Left hindlimb (tissue), 1 donor: ENCODE data around the gene HELZ2.
"Not testable (repeated sequence)": the region's sequence is repeated elsewhere in the genome, so short reads cannot be mapped to it uniquely, and the experiment has no call there.

Experiments
- DNase-seq: peaks from one replicate; pipeline ENCODE4 v3.0.0-alpha.2; 2018

Gene HELZ2

DNA sequence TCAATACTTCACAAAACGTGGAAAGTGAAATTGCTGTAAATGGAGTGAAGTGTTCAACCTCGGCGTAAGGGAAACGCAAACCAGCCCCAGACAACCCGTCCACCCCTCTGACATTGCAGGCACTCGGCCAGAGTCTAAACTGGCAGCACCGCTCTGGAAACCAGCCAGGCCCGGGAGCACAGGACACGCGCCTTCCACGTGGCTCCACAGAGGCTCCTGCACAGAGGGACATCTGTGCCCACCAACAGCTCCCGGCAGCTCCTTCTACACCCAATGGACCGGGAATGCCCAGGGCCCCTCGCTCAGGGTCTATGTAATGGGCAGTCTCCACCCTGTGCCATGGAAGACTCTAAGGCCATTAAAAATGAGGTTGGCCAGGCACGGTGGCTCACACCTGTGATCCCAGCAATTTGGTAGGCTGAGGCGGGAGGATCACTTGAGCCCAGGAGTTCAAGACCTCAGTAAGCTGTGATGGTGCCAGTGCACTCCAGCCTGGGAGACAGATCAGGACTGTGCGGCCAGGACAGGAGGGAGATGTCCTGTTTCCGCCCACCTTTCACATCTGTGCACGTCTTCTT is 3.4 kb upstream of the HELZ2 start:
- no peak for DNase-seq

- no peak for DNase-seq
Measured at GRCh38 chr20:63576311-63576710, 2.3 kb upstream of the HELZ2 start.

GRCh38 chr20:63574829-63575743 is 1.0 kb upstream of the HELZ2 start:
- DNase-seq, result no peak

GRCh38 chr20:63573647-63574131 is 350 bp downstream of the HELZ2 start:
- DNase-seq, result no peak

- DNase-seq, result no peak
Measured at GRCh38 chr20:63572788-63573646, 1.0 kb downstream of the HELZ2 start.

- DNase-seq, result no peak
Measured at GRCh38 chr20:63572071-63572787, 1.8 kb downstream of the HELZ2 start.

DNA sequence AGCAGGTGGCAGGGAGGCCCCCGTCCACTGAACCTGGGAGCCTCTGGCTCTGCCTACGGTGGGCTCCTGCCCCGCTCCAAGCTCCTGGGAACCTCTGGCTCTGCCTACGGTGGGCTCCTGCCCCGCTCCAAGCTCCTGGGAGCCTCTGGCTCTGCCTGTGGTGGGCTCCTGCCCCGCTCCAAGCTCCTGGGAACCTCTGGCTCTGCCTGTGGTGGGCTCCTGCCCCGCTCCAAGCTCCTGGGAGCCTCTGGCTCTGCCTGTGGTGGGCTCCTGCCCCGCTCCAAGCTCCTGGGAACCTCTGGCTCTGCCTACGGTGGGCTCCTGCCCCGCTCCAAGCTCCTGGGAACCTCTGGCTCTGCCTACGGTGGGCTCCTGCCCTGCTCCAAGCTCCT is 3.0 kb downstream of the HELZ2 start:
- not testable (repeated sequence) for DNase-seq

DNA sequence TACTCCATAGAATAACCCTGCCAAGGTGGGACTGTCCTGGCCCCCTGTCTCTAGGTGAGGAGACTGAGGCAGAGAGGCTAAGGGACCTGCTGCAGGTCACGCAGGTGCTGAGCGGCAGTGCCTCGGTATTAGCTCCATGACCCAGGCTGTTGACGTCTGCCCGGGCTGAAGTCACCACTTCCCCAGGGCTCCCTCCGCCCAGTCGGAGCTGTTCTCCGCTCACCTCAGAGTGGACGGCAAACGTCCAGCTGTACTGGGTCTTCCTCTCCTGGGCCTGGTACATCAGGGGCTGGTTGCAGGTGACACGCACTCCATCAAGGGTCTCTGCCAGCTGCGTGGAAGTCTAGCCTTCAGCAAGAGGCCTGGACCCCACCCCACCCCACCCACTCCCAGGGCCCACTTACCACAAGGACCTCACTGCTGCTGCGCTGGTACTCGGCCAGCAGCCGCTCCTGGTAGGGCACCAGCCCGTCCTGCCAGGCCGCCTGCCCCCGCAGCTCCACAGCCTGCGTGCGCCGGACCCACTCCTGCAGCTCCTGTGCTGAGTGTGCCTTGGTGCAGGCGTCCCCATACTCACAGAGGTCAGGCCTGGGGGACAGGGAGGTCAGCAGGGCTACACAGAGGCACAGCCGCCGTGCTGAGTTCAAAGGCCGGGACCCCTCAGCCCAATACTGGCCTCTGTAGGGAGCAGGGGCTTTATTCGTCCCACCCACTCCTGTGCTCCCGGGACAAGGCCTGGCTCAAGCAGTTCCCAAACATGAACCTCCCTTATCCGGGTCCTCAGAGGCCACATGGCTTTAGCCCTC is 3.6 kb downstream of the HELZ2 start:
- no peak for DNase-seq

GRCh38 chr20:63568986-63569949 is 4.8 kb downstream of the HELZ2 start:
- DNase-seq, result no peak

DNA sequence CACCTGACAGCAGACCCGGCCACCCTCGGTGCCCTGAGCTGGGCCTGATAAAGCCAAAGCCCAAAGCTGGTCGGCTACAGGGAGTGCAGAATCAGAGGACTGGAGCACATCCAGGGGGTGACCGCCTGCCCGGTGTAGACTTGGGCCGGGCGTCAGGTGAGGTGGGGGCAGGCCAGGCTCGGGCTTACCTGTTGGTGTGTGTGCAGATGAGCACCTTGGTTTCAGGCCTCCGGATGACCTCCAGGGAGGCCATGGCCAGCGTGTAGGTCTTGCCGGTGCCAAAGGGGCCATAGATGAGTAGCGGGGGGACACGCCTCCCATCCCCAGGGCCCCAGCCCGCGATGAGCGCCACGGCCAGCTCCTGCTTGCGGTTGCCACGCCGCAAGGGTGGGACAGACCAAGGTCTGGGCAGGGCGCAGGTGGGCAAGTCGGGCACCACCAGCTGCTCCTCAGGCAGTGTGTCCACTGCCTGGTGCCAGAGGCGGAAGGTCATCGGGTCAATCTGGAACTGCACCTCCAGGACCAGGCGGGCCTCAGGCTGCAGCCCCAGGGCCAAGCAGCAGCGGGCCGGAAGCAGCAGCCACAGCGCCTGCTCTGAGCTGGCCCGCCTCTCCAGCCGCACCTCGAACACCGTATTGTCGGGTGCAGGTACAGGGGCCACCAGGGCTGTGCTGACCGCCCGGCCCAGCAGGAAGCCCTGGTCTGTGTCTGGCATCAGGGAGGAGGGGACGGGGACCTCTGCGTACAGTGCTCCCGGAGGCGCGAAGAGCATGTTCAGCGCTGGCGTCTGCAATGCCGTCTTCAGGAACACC is 5.7 kb downstream of the HELZ2 start:
- no peak for DNase-seq

DNA sequence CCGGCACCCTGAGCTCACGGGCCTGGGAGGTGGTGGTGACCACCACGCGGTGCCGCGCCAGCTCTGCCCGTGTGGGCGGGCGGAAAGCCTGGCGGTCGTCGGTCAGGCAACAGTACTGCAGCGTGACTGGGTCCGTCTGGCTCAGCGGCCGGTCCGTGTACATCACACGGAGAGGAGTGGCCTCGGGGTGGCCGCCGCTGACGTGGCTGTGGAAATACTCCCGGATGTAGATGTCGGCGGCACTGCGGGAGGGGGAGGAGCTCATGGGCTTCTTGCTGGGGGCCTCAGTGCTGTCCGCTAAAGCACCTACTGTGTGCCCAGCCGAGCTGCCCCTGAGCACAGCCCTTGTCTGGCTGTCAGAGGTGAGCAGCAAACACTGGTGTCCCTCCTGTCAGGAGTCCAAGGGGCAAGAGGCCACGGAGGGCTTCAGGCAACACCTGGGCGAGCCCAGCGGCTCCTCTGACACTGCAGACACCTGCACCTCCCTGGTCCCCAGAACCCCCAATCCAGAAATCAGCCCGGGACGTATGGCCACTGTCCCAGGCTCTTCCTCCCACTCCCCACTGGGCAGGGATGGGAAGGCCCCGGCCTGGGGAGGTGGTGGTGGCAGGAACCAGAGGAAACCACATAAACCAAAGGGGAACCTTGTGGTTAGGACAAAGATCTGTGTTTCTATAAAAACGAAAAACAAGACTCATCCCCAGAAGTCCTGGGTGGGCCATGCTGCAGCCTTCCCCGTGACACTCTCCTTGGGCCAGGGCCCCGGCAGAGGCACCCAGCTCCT is 6.5 kb downstream of the HELZ2 start:
- no peak for DNase-seq

DNA sequence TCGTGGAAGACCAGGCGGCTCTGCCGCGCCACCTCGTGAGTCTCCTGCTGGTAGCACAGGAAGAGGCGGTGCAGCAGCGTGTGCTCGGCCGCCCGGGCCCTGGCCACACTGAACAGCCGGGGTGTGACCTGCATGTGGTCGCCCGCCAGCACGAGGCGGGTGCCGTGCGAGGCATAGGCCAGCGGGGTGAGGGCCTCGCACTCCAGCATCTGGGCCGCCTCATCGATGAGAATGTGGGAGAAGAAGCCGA is 7.0 kb downstream of the HELZ2 start:
- DNase-seq, result no peak

DNA sequence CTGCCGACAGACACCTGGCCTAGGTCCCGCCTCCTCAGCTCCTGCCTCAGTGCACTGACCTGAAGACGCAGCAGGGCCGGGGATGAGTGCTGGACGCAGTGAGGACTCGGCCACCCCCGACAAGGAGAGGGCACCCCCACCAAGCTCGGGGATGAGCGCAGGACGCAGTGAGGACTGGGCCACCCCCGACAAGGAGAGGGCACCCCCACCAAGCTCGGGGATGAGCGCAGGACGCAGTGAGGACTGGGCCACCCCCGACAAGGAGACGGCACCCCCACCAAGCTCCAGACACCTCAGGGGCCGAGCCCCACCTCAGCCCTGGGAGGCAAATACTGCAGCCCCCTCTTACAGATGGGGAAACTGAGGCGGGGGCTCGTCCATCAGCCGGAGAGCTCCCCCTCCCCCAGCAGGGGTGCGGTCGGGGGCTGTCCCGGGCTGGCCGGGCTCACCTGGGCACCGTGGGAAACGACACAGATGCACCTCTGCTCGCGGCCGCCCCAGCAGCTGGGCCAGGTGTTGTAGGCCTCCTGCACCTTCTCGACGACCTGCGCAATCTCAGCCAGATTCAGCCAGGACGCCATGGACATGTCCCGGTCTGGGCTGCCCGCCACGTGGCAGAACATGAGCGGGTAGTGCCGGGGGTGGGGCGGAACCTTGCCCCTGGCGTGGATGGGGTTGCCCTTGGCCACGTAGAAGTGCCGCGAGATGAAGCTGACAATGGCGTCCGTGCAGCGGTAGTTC is 7.5 kb downstream of the HELZ2 start:
- DNase-seq, result no peak

DNA sequence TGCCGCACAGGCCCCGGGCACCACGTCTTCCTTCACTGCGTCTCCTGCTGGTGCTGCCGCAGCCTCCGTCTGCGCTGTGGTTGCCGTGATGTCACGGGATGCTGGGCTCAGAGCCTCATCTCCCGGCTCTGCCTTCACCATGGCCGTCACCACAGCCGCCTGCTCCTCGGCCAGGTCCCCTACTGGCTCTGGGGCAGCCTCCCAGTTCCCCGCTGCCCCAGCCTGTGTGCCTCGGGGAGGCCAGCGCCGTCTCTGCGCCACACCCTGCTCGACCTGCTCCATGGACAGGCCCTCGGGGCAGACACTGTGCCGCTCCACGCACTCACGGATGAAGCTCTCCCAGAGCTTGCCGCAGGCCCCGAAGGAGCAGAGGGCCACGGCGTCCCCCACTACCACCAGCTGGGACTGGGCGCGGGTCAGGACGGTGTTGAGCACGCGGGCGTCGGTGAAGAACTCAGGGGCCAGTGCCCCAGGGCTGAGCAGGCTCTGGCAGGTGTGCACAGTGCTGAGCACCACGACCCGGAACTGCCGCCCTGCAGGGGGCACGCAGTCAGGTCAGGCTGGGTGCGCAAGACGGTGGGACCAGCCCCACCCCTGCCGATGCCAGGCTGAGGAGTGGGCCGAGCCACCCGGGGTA is 8.2 kb downstream of the HELZ2 start:
- DNase-seq, result no peak

- no peak for DNase-seq
Measured at GRCh38 chr20:63565021-63565698, 8.9 kb downstream of the HELZ2 start.

- DNase-seq, result no peak
Measured at GRCh38 chr20:63564036-63564810, 9.8 kb downstream of the HELZ2 start.
